ENCODE results near the gene DLEU7. TPM values are rescaled to one million over a fixed set of nuclear protein-coding genes. Genes with fewer than 3 reads are reported as not detected.

The DLEU7 gene
- total RNA-seq, 1 experiment from 2014 or later: not detected

DNA sequence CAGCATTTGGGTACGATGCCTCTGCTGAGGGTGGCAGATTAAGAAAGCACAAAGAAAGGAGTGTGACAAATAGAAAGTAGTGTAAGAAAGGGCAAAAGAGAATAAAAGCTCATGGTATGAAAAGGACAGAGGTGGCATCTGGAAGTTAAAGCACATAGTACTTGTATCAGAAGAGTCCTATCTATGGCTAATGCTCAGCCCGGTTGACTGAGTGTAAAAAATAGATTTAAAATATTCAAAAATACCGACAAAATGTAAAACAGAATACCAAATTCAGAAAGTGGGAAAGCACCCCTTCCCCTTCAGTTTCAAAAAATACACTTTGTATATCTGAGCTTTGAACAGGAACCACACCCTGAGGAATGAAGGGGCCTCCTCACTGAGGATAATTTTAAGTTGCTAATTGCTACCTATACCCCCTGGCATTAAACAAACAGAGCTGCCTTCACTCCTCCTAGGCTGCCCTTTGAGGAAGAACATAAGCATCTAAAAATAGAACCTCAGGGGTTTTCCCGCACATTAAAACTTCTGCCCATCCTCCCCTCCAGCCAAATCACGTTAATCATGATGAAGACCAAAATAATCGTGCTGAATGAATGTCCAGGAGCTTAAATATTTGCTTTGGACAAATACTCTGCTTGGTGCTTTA, 43.3 kb downstream of the DLEU7 start:
- in situ Hi-C loops (cut with HindIII; ENCODE audit: low sequenced_read_pairs): no loop called here
- DNase-seq (ENCODE audit: low spot score): no peak

DNA sequence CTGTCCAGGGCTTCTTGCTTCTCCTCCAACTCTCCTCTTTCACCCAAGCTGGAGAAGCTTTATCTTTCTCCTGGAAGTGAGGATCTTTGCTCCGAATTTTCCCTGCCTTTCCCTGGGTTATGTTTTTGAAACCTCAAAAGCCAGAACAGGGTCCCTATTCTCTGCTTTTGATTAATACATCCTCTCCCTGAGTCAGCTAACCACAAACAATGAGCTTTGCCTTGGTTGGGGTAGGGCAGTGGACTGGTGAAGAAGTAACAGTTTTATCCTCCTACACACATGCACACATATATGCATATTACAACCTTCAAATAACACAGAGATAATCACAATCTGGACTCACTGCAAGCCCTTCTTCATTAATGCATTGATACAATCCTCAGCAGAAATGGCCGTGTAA, 44.6 kb downstream of the DLEU7 start:
- in situ Hi-C loops (cut with HindIII; ENCODE audit: low sequenced_read_pairs): no loop called here
- DNase-seq (ENCODE audit: low spot score): no peak

DNA sequence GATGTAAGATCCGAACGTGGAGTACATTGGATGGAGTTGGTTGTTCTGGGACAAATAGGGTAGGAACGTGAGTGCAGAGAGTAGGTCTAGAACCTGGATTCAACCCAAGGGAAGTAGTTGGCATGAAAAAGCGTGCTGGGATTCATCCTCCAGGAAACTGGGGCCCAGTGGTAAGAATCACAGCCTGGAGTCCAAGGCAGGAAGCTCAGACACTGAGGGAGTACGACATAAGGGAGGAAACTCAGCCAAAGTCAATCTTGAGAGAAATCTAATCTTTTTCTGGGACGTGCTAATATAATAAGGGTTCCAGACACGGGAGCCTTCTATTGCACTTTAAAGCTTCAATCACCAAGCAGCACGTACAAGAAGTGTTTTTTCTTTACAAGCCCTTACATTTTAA, 46.4 kb downstream of the DLEU7 start:
- in situ Hi-C loops (cut with HindIII; ENCODE audit: low sequenced_read_pairs): no loop called here

DNA sequence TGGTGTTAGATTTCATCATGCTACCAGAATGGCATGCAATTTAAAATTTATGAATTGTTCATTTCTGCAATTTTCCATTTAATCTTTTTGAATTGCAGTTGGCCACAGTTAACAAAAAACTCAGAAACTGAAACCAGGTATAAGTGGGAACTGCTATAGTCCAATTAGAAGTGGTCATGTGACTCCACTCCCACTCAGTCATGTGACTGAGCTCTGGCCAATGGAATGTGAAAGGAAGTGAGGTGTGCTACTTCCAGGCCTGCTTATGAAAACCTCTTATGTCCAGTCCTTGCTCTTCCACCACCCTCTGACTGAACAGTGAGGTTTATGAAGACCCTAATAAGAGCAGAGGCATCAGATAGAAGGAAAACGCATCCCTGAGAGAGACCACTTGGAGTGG, 47.0 kb downstream of the DLEU7 start:
- in situ Hi-C loops (cut with HindIII; ENCODE audit: low sequenced_read_pairs): no loop called here
- DNase-seq (ENCODE audit: low spot score): no peak

More for the DNA sequence above, 46.4 kb downstream of the DLEU7 start:
- DNase-seq (ENCODE audit: low spot score): peak; percentile 54

DNA sequence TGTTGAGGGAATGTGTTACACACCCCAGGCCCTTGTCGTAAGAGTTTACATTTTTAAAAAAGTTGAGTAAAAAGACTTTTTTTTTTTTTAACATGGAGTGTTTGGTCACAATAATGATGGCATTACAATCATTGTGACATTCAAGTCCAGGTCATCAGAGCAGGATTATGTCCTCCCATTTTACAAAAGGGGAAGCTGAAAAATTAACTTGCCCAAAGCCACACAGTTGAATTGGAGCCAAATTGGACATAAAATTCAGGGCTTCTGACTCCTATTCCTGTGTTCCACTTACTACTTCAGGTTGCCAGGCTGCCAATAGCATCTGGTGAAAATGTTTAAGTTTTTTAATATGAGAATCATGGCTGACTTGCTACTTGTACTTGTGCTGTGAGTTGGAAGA, 49.3 kb downstream of the DLEU7 start:
- in situ Hi-C loops (cut with HindIII; ENCODE audit: low sequenced_read_pairs): no loop called here
- no peak for DNase-seq (ENCODE audit: low spot score)

DNA sequence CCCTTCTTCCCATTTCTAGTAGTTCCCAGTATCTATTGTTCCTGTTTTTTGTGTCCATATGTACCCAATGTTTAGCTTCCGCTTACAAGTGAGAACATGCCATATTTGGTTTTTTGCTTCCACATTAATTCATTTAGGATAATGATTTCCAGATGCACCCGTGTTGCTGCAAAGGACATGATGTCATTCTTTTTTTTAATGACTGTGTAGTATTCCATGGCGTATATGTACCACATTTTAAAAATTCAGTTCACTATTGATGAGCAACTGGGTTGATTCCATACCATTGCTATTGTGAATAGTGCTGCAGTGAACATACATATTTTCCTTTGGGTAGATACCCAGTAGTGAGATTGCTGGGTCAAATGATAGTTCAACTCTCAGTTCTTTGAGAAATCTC, 50.5 kb downstream of the DLEU7 start:
- in situ Hi-C loops (cut with HindIII; ENCODE audit: low sequenced_read_pairs): no loop called here
- DNase-seq (ENCODE audit: low spot score): no peak

DNA sequence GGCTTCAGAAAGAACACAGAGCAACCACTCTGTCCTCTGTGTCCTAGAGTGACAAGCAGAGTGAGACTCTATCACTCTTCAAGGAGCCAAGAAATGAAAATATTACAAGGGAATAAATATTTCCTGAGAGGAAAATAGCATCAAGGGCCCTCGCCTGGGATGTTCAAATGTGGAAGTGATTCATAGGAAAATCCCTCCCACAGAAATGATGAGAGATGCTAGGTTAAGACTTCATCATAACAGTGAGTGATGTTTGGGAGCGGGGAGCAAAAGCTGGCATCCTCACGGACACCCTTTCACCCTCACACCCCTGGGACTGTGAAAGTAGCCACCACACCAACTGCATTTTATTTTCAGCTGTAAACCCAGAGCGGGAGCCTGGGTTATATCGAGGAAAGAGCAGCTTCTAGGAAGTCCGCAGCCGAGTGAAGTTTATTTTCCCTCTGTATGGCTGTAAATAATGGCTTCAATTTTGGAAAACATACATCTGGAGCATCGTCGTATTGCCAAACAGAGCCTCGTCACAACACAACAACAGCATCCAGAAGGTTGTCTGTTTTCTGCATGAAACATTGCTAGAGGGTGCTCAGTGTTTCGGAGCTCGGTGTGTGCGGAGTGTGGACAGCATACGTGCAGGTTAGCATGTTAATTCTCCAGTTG, 54.8 kb downstream of the DLEU7 start:
- DNase-seq (ENCODE audit: low spot score): no peak
- in situ Hi-C loops (cut with HindIII; ENCODE audit: low sequenced_read_pairs): no loop called here

DNA sequence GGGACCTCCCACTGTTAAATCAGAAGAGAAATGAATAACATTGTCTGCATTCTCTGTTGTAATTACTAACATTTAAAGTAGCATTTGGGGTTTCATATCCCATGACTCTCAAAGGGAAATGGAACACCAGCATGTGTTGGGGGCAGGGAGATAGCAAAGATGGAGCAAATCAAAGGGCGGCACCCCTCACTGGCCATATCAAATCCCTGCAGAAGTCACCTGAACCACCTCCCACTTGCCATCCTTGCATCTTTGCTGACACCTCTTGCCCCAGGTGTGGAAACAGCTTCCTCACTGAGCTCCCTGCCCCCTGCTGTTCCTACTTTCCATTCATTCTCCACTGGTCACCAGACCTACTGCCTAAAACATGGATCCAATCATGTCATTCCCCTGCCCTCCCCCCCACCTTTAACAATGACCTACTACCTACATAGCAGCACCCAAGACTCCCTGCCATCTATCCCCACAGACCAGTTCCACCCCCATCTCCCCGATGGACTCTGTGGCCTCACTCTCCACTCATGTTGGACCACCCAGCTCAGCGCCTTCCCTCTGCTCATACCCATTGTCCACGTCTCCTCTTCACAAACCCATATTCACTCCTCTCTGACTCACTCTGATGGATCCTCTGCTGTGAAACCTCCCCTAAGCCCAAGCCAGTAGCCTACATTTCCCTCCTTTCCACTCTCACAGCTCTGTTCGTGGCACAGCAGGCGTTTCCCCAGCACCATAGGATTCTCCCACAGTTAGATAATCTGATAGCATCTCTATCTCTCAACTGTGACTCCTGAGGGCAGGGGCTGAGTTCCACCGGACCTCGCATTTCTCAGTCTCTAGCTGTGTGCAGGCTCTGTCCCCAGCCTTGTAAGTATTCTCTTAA, 55.9 kb downstream of the DLEU7 start:
- DNase-seq (ENCODE audit: low spot score): no peak
- in situ Hi-C loops (cut with HindIII; ENCODE audit: low sequenced_read_pairs): no loop called here

DNA sequence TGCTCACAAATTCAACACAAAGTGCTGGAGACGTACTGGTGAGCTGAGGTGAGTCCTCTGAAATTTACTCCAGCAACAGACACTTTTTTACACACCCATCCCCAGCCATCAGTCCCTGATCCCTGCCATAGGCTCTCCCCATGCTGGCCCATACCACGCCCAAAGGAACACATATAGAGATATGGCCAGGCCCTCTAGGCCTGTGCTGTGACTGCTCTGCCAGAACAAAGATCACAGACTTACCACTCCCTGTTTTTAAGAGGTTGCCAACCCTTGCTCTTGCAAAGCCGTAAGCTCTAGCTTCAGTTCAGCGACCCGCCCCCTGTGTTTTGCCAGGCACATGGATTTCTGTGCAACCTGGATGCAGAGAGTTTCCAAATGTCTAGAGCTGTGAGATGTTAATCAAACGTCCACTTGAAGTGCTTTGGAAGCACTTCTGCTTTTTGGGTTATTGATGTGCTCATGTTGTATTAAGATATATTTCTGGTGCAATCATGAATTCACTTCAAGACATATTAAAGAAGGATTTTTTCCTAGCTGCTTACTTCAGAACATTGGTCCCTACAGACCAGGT, 59.7 kb downstream of the DLEU7 start:
- DNase-seq (ENCODE audit: low spot score): no peak
- in situ Hi-C loops (cut with HindIII; ENCODE audit: low sequenced_read_pairs): no loop called here

DNA sequence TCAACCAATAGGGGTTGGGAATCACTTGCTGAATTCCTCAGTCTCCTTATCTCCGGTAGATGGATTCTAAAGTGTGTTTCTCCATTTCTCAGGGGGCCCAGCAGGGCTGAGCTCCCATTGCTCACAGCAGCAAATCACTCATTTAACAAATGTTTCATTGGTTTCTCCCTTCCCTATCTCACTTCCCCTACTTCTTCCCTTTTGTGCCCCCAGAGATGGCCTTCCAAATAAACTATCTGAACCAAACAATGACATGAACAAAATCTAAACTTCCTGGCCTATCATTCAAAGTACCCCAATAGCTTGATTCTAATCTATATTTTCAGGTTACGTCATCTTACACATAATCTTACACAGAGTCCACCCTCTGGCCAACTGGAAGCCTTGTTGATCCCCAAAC, 60.4 kb downstream of the DLEU7 start:
- in situ Hi-C loops (cut with HindIII; ENCODE audit: low sequenced_read_pairs): no loop called here
- DNase-seq (ENCODE audit: low spot score): no peak

DNA sequence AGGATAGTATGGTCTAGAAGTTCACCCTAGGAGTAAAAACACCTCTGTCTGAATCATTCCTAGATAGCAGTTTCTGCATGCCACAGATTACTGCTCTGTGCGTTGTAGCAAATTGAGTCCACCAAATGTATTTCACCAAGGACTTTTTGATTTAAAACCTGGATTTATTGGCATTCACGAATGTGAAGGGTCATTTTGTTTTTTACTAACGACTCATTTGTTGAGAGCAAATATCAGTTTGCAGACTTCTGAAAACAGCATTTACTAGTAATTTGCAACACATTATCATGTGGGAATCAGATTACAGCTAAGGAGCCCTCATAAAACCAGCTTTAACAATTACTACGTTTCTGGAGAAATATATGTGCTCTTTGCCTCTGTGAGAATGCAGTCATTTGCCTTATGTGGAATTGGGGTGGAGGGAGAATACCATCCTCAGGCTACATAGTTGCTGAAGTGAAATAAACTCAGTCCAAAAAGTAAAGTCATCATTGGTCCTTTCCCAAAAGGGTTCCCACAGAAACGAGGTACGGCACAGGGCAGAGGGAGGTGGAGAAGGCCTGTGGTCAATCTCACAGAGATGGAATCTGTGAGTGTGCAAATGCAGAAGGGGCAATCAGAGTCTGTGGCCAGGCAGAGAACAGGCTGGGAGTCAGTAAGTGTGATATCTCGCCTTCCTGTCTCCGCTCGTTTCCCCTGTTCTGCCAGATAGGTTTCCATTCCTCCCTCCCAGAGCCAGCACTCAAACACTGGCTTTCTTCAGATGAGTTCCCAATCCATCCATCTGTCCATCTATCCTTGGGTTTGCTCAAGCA, 63.1 kb downstream of the DLEU7 start:
- DNase-seq (ENCODE audit: low spot score): no peak
- in situ Hi-C loops (cut with HindIII; ENCODE audit: low sequenced_read_pairs): no loop called here

DNA sequence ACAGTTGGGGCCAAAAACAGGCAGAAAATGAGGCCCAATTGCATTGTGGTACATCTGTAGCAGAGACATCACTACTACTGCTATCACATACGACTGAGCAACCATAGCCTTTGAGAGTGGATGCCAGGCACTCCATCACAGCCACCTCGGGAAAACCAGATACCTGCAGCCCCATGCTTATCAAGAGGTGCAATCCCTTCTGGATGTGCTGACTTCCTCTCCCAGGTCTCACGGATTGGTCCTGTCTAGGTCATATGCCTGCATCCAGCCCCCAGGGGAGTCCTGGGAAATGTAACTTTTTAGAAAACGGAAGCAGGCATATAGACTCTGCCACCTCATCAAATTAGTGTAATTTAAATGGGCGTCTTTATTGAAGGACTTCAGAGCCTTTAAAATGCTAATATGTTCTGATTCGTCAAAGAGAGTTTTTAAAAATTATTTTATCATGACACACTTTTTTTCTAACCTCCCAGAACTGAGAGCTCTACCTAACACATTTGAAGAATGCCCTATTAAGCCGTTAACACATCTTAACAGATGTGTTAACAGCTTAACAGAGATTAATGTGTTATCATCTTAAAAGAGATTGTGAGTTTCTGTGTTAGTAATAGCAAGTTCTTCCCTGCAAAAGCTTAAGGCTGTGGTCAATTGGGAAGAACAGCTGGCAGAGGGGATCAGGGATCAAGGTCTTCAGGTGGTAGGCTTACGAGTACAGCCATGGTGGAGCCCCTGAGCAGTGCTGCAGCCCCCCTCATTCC, 63.9 kb downstream of the DLEU7 start:
- no peak for DNase-seq (ENCODE audit: low spot score)
- in situ Hi-C loops (cut with HindIII; ENCODE audit: low sequenced_read_pairs): no loop called here

Other genes with a start within 250 kb of the DLEU7 start
- 41.6 and 68.9 TPM in 2 replicates for gene RNASEH2B, start 66.1 kb upstream of the DLEU7 start, total RNA-seq (2014; rRNA removed; shearing (Covaris generic))